DND-41 (cell line): ENCODE results near the gene WHRN.

Experiments
- ATAC-seq: fragments of 200-7000 bp; cut with Tn5 transposase; 3 replicates; pipeline ENCODE4 v1.9.1; 2021; ENCODE audit warnings: low read depth; ENCODE audit not compliant: insufficient read depth
- DNase-seq: peaks from one replicate; pipeline ENCODE4 v3.0.0-alpha.2; 2020
- H2AFZ ChIP-seq: 2 replicates; pipeline ENCODE4 v1.6.0; 2012; ENCODE audit warnings: low read depth, low read length
- H3K27ac ChIP-seq: 2 replicates; pipeline ENCODE4 v1.5.1; 2012; ENCODE audit warnings: low read length, inconsistent platforms
- H3K27me3 ChIP-seq: fragments of 200-600 bp; sonication (generic); 2 replicates; pipeline ENCODE4 v1.6.0; 2012; ENCODE audit warnings: low read length, mild to moderate bottlenecking, inconsistent platforms; ENCODE audit not compliant: insufficient read depth, poor library complexity
- H3K36me3 ChIP-seq: 2 replicates; pipeline ENCODE4 v1.5.1; 2012; ENCODE audit warnings: low read length, inconsistent platforms; ENCODE audit not compliant: insufficient read depth
- H3K4me1 ChIP-seq: 2 replicates; pipeline ENCODE4 v1.5.1; 2012; ENCODE audit warnings: mild to moderate bottlenecking, low read length; ENCODE audit not compliant: insufficient read depth
- H3K4me2 ChIP-seq: 2 replicates; pipeline ENCODE4 v1.6.0; 2012; ENCODE audit warnings: mild to moderate bottlenecking, moderate library complexity, low read length, inconsistent platforms; ENCODE audit not compliant: insufficient read depth
- H3K4me3 ChIP-seq, 2 experiments: fragments of 200-600 bp in 1 of 2; shearing (Covaris generic) in 1 of 2; 2 replicates each; pipeline ENCODE4 v1.5.1; 2012 to 2016; ENCODE audit warnings: inconsistent platforms in 2 of 2, low read length in 2 of 2, mild to moderate bottlenecking in 2 of 2, low read depth in 1 of 2, moderate library complexity in 1 of 2
- H3K79me2 ChIP-seq: 2 replicates; pipeline ENCODE4 v1.6.0; 2012; ENCODE audit warnings: low read length, inconsistent platforms; ENCODE audit not compliant: insufficient read depth
- H3K9ac ChIP-seq: 2 replicates; pipeline ENCODE4 v1.6.0; 2012; ENCODE audit warnings: low read depth, mild to moderate bottlenecking, inconsistent platforms, low read length, moderate library complexity
- H3K9me3 ChIP-seq: 2 replicates; pipeline ENCODE4 v1.5.1; 2012; ENCODE audit warnings: low read length, moderate library complexity, mild to moderate bottlenecking, inconsistent platforms; ENCODE audit not compliant: insufficient read depth, severe bottlenecking
- H4K20me1 ChIP-seq: 2 replicates; pipeline ENCODE4 v1.6.0; 2012; ENCODE audit warnings: low read length; ENCODE audit not compliant: insufficient read depth
- EZH2 ChIP-seq: IDR thresholded peaks from 3 replicates; pipeline ENCODE4 v1.6.1; 2012; ENCODE audit warnings: borderline replicate concordance, low read depth, mild to moderate bottlenecking, moderate library complexity, low read length, inconsistent platforms; ENCODE audit not compliant: severe bottlenecking
- TF ChIP-seq, protein P1 (sequence below): IDR thresholded peaks from 2 replicates; pipeline ENCODE4 v1.5.1; 2012; ENCODE audit warnings: borderline replicate concordance, low read length, moderate library complexity, mild to moderate bottlenecking; ENCODE audit not compliant: poor library complexity, severe bottlenecking; ENCODE audit errors: extremely low read depth

WHRN gene

GRCh38 chr9:114469091-114469853 lies 36.0 kb downstream of the WHRN start:
- H3K4me3 ChIP-seq: no peak overlapping the region
- no peaks in the 10 kb centered on the region for H3K9me3 ChIP-seq
- H3K79me2 ChIP-seq: no peaks in the 10 kb centered on the region
- H3K4me2 ChIP-seq: no peak overlapping the region
- no peak overlapping the region for H3K9ac ChIP-seq
- H3K27ac ChIP-seq: no peak overlapping the region
- ATAC-seq: no peak
- H2AFZ ChIP-seq: no peak overlapping the region
- H3K27me3 ChIP-seq: peaks cover 5% of the 10 kb centered on the region
- DNase-seq: no peak
- no peaks in the 10 kb centered on the region for H4K20me1 ChIP-seq
- no peak for TF ChIP-seq EZH2
- TF ChIP-seq, protein P1, sequence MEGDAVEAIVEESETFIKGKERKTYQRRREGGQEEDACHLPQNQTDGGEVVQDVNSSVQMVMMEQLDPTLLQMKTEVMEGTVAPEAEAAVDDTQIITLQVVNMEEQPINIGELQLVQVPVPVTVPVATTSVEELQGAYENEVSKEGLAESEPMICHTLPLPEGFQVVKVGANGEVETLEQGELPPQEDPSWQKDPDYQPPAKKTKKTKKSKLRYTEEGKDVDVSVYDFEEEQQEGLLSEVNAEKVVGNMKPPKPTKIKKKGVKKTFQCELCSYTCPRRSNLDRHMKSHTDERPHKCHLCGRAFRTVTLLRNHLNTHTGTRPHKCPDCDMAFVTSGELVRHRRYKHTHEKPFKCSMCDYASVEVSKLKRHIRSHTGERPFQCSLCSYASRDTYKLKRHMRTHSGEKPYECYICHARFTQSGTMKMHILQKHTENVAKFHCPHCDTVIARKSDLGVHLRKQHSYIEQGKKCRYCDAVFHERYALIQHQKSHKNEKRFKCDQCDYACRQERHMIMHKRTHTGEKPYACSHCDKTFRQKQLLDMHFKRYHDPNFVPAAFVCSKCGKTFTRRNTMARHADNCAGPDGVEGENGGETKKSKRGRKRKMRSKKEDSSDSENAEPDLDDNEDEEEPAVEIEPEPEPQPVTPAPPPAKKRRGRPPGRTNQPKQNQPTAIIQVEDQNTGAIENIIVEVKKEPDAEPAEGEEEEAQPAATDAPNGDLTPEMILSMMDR: no peak
- H3K4me1 ChIP-seq: no peaks in the 10 kb centered on the region
- no peaks in the 10 kb centered on the region for H3K36me3 ChIP-seq

DNA sequence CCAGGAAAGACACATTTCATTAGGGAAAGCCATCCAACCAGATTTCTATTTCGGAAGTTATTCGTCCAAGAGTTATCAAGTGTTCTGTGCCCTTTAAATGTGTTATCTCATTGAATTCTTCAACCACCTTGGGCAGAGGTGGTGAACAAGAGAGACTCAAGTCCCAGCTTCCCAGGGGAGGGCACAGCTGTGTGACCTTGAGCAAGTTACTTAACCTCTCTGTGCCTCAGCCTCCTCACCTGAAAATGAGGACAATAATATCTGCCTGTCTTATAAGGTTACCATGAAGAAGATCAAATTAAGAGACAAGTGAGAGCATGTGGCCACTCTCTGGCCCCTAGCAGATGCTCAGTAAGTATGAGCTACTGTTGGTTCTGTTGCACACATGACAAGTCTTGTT lies 37.4 kb downstream of the WHRN start:
- ATAC-seq (no peak), DNase-seq (no peak)
- Histone ChIP-seq H3K27ac (no peak overlapping the region), H4K20me1 (no peaks in the 10 kb centered on the region), H2AFZ (no peak overlapping the region), H3K36me3 (no peaks in the 10 kb centered on the region), H3K4me3 (no peak overlapping the region), H3K27me3 (no peaks in the 10 kb centered on the region), H3K9me3 (no peaks in the 10 kb centered on the region), H3K4me1 (no peaks in the 10 kb centered on the region), H3K4me2 (no peak overlapping the region), H3K79me2 (no peaks in the 10 kb centered on the region), H3K9ac (no peak overlapping the region)
- no peak for TF ChIP-seq EZH2
- TF ChIP-seq, protein P1: no peak

GRCh38 chr9:114467226-114467750 lies 38.0 kb downstream of the WHRN start:
- H3K4me3 ChIP-seq: no peak overlapping the region
- no peak for TF ChIP-seq EZH2
- TF ChIP-seq, protein P1: no peak

More at GRCh38 chr9:114467226-114467750, 38.0 kb downstream of the WHRN start:
- Histone ChIP-seq H3K4me1 (no peaks in the 10 kb centered on the region), H3K4me2 (no peak overlapping the region), H3K27ac (no peak overlapping the region), H3K9me3 (no peaks in the 10 kb centered on the region), H2AFZ (no peak overlapping the region), H4K20me1 (no peaks in the 10 kb centered on the region), H3K27me3 (no peaks in the 10 kb centered on the region), H3K9ac (no peak overlapping the region), H3K36me3 (no peaks in the 10 kb centered on the region), H3K79me2 (no peaks in the 10 kb centered on the region)
- ATAC-seq: no peak
- no peak for DNase-seq
